Stimulated activated CD4-positive, alpha-beta T cell treated with anti-CD3 and anti-CD28 coated beads, Interleukin-15, amount 100 ng/mL, for 24 hours (primary cell): ENCODE data around the gene SLC16A9.

Source experiments
- DNase-seq: peaks from one replicate; pipeline ENCODE4 v3.0.0-alpha.2; 2020

The SLC16A9 gene

GRCh38 chr10:59718257-59718656 is 8.6 kb upstream of the SLC16A9 start:
- DNase-seq: no peak

GRCh38 chr10:59713196-59713821 is 3.7 kb upstream of the SLC16A9 start:
- no peak for DNase-seq

- no peak for DNase-seq
These were observed 2.3 kb upstream of the SLC16A9 start for GRCh38 chr10:59711871-59712494.

- peak; percentile 34 for DNase-seq
These were observed 745 bp downstream of the SLC16A9 start for GRCh38 chr10:59708816-59709394.

GRCh38 chr10:59706851-59707797 is 2.5 kb downstream of the SLC16A9 start:
- DNase-seq: no peak

- no peak for DNase-seq
These were observed 3.7 kb downstream of the SLC16A9 start for GRCh38 chr10:59705931-59706330.

- DNase-seq: no peak
These were observed 5.0 kb downstream of the SLC16A9 start for GRCh38 chr10:59704630-59705029.

- no peak for DNase-seq
These were observed 7.3 kb downstream of the SLC16A9 start for GRCh38 chr10:59702347-59702746.

GRCh38 chr10:59700709-59701108 is 8.9 kb downstream of the SLC16A9 start:
- no peak for DNase-seq

GRCh38 chr10:59698326-59698725 is 11.3 kb downstream of the SLC16A9 start:
- no peak for DNase-seq

GRCh38 chr10:59695637-59696036 is 14.0 kb downstream of the SLC16A9 start:
- no peak for DNase-seq

GRCh38 chr10:59694936-59695335 is 14.7 kb downstream of the SLC16A9 start:
- no peak for DNase-seq

GRCh38 chr10:59692113-59692512 is 17.5 kb downstream of the SLC16A9 start:
- DNase-seq: no peak

GRCh38 chr10:59688921-59689351 is 20.7 kb downstream of the SLC16A9 start:
- no peak for DNase-seq

- DNase-seq: no peak
These were observed 22.0 kb downstream of the SLC16A9 start for GRCh38 chr10:59687657-59688056.

GRCh38 chr10:59684006-59684405 is 25.6 kb downstream of the SLC16A9 start:
- DNase-seq: no peak

- DNase-seq: no peak
These were observed 26.4 kb downstream of the SLC16A9 start for GRCh38 chr10:59682986-59683937.

GRCh38 chr10:59680199-59680598 is 29.5 kb downstream of the SLC16A9 start:
- no peak for DNase-seq

- DNase-seq: no peak
These were observed 30.8 kb downstream of the SLC16A9 start for GRCh38 chr10:59678884-59679301.

GRCh38 chr10:59677253-59677831 is 32.3 kb downstream of the SLC16A9 start:
- DNase-seq: no peak

- no peak for DNase-seq
These were observed 33.8 kb downstream of the SLC16A9 start for GRCh38 chr10:59675812-59676211.
